Measurements from ENCODE around the gene RAD23A. TPM values are rescaled to one million over a fixed set of nuclear protein-coding genes. Genes with fewer than 3 reads are reported as not detected.
A peak's percentile ranks its signal among the peaks of the same experiment; 100 is the strongest.
"Not testable (repeated sequence)": the region's sequence is repeated elsewhere in the genome, so short reads cannot be mapped to it uniquely, and the experiment has no call there.

Gene RAD23A
- total and polyA plus RNA-seq, 2 of the 4 experiments (the other 2 are of a cell fraction), result 54.3 to 67.8 TPM

DNA sequence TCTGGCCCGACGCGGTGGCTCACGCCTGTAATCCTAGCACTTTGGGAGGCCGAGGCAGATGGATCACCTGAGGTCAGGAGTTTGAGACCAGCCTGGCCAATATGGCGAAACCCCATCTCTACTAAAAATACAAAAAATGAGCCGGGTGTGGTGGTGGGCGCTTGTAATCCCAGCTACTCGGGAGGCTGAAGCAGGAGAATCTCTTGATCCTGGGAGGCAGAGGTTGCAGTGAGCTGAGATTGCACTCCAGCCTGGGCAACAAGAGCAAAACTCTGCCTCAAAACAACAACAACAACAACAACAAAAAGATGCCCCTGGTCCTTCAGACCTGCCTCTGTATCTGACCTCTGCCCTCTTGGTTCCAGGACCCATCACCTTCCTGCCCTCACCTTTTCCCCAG lies 9.9 kb downstream of the RAD23A start:
- dilution Hi-C loops (cut with HindIII; ENCODE audit: low sequenced_read_pairs, unreplicated experiment); H2BK5ac ChIP-seq (ENCODE audit: low read depth, low read length, poor library complexity, severe bottlenecking); H3K27me3 ChIP-seq (ENCODE audit: control insufficient read depth, insufficient read depth, low read length); in situ Hi-C loops (cut with MboI; ENCODE audit: low sequenced_read_pairs); BruUV-seq (replicated peaks); intact Hi-C loops (cut with micrococcal nuclease); H2BK15ac ChIP-seq (ENCODE audit: low read depth, low read length); DNase-seq; H4K91ac ChIP-seq (ENCODE audit: insufficient read depth, low read depth, low read length); H2AK5ac ChIP-seq (ENCODE audit: low read depth, low read length); H3K56ac ChIP-seq (ENCODE audit: extremely low read depth, insufficient read depth, low read length); H3K18ac ChIP-seq (ENCODE audit: low read depth, low read length); H2BK120ac ChIP-seq (ENCODE audit: low read depth, low read length); H3K9me3 ChIP-seq (ENCODE audit: control insufficient read depth, insufficient read depth, low read length); H2BK20ac ChIP-seq (ENCODE audit: low read depth, low read length); ATAC-seq (ENCODE audit: low read depth); H3K9me1 ChIP-seq (ENCODE audit: insufficient read depth, low read length): not testable (repeated sequence)
- peak overlapping the region; percentile 13 for H2AFZ ChIP-seq (replicated peaks; ENCODE audit: low read length, poor library complexity)
- peak overlapping the region; percentile 93; the same call in 1 of the 2 replicates for H3K9ac ChIP-seq (ENCODE audit: low read depth, low read length)
- H3K4me2 ChIP-seq (ENCODE audit: low read depth, low read length), result peak overlapping the region; percentile 93
- 0 out of 2 replicates have a peak overlapping the region, but pooled peaks have one; percentile 50 for H3K14ac ChIP-seq (replicated peaks; ENCODE audit: low read depth, low read length)
- ChIA-PET CTCF (interaction anchor here (3.2 kb wide), 1 partner anchor 10 kb away, joined by 18 read pairs; no protein-coding TSS in a partner anchor), POLR2A (ENCODE audit: unreplicated experiment) (interaction anchor here (1.0 kb wide), 1 partner anchor 9 kb away, joined by 4 read pairs; the partner anchor contains the start of gene RAD23A)
- H4K20me1 ChIP-seq (ENCODE audit: insufficient read depth, low read length), result peaks cover 25% of the 10 kb centered on the region; the same call in 1 of the 2 replicates
- H3K36me3 ChIP-seq (ENCODE audit: control insufficient read depth, insufficient read depth, low read length), result peaks cover 39% of the 10 kb centered on the region
- peak overlapping the region; percentile 41; the same call in 1 of the 2 replicates for H3K23ac ChIP-seq (ENCODE audit: low read depth, low read length)
- 0 out of 2 replicates have a peak overlapping the region, but pooled peaks have one; percentile 9 for H3K27ac ChIP-seq (ENCODE audit: insufficient read depth, low read length)
- H4K5ac ChIP-seq (ENCODE audit: low read depth, low read length), result 0 out of 2 replicates have a peak overlapping the region, but pooled peaks have one; percentile 98
- peak overlapping the region; percentile 88 for H2AK9ac ChIP-seq (replicated peaks; ENCODE audit: low read depth, low read length, poor library complexity)
- WGBS, 2 experiments (ENCODE audit: extremely low coverage in 2 of 2, insufficient read length in 1 of 2), result no CpG with 5 or more reads among the region's 9 CpGs
- peaks cover 25% of the 10 kb centered on the region for H3K4me1 ChIP-seq (ENCODE audit: control insufficient read depth, insufficient read depth, low read length)
- 0 out of 4 replicates have a peak overlapping the region, but pooled peaks of 1 of the 2 experiments have one; percentile 47 for H4K8ac ChIP-seq (ENCODE audit: low read depth in 2 of 2, low read length in 2 of 2)
- peaks cover 15 to 58% of the 10 kb centered on the region in 2 experiments for H3K79me1 ChIP-seq (ENCODE audit: low read depth in 1 of 2, low read length in 2 of 2)
- peak overlapping the region; percentile 53; the same call in 1 of the 2 replicates for H3K4ac ChIP-seq (ENCODE audit: low read depth, low read length)
- peak overlapping the region; percentile 98 for H3K4me3 ChIP-seq (ENCODE audit: insufficient read depth, low read depth, low read length)

Measured in IMR-90 (cell line).